Measurements from ENCODE around the gene GLI3. TPM values are rescaled to one million over a fixed set of nuclear protein-coding genes. Genes with fewer than 3 reads are reported as not detected.

The GLI3 gene
- total and polyA plus RNA-seq, 2 of the 8 experiments (the other 6 are each of a cell fraction or from before 2014, with no cell fraction given): 8.0 to 31.1 TPM

- TF ChIP-seq BRCA1 (IDR thresholded peaks at IDR 0.05; ENCODE audit: low read depth, low read length) (no peak), POLR2AphosphoS5 (IDR thresholded peaks at IDR 0.05; ENCODE audit: low read depth, low read length) (no peak), ATF2 (IDR thresholded peaks at IDR 0.05; ENCODE audit: low read length) (no peak), HDAC2 (IDR thresholded peaks at IDR 0.05; ENCODE audit: borderline replicate concordance in 1 of 2, low read depth in 2 of 2, low read length in 2 of 2) (no peak)
Observed at GRCh38 chr7:41998041-41998440, 239.0 kb downstream of the GLI3 start (continued).
